Hepatocyte (in vitro differentiated cells): ENCODE results near the gene PSMB8.

Experiments
- EZH2 ChIP-seq: fragments of 200-600 bp; sonication (generic); IDR thresholded peaks from 2 replicates; pipeline ENCODE4 v1.6.1; 2016; ENCODE audit warnings: antibody characterized with exemption, mild to moderate bottlenecking, borderline replicate concordance
- TF ChIP-seq, protein P1 (sequence below): fragments of 200-600 bp; sonication (generic); IDR thresholded peaks from 2 replicates; pipeline ENCODE4 v1.5.1; 2016; ENCODE audit warnings: antibody characterized with exemption, mild to moderate bottlenecking; ENCODE audit not compliant: poor library complexity

DNA sequence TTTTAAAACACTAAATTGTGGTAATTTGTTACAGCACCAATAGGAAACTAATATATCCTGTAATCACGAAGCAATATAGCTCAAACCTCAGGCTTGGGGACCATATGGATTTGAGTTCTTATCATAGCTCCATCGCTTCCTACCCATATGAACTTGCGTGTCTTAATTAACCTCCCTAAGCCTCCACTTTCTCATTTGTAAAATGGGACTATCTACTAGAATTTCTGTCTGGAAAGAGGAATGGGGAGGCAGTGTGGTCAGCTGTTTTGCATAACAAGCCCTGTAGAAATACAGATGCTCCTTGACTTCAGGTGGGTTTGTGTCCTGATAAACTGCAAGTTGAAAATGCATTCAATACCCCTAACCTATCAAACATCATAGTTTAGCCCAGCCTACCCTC, 44.1 kb downstream of the PSMB8 start:
- TF ChIP-seq, protein P1, sequence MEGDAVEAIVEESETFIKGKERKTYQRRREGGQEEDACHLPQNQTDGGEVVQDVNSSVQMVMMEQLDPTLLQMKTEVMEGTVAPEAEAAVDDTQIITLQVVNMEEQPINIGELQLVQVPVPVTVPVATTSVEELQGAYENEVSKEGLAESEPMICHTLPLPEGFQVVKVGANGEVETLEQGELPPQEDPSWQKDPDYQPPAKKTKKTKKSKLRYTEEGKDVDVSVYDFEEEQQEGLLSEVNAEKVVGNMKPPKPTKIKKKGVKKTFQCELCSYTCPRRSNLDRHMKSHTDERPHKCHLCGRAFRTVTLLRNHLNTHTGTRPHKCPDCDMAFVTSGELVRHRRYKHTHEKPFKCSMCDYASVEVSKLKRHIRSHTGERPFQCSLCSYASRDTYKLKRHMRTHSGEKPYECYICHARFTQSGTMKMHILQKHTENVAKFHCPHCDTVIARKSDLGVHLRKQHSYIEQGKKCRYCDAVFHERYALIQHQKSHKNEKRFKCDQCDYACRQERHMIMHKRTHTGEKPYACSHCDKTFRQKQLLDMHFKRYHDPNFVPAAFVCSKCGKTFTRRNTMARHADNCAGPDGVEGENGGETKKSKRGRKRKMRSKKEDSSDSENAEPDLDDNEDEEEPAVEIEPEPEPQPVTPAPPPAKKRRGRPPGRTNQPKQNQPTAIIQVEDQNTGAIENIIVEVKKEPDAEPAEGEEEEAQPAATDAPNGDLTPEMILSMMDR = no peak
- TF ChIP-seq EZH2 = no peak
